GM12878 (cell line): ENCODE measurements around the gene NFYB. TPM values are rescaled to one million over a fixed set of nuclear protein-coding genes. Genes with fewer than 3 reads are reported as not detected.
"Not testable (repeated sequence)": the region's sequence is repeated elsewhere in the genome, so short reads cannot be mapped to it uniquely, and the experiment has no call there.

Source experiments
- ATAC-seq: fragments of 200-7000 bp; cut with Tn5 transposase; 3 replicates; pipeline ENCODE4 v1.9.1; 2020; ENCODE audit warnings: mild to moderate bottlenecking, moderate library complexity
- BruUV-seq: library from RNA; stranded (reverse); fragments of 400-500 nt; replicated peaks from 2 replicates; lab custom pipeline; 2021; lab: Mats Ljungman, UMichigan
- CTCF ChIA-PET: fragments of 300-600 bp; sonication (Branson Sonifier 250); formaldehyde crosslinking; extraction: SDS; loops from one replicate; lab custom pipeline; 2021; ENCODE audit warnings: inconsistent platforms; lab: Yijun Ruan, JAX
- POLR2A ChIA-PET: fragments of 350-600 bp; formaldehyde crosslinking; extraction: SDS; loops from one replicate; lab custom pipeline; 2021; ENCODE audit warnings: inconsistent platforms; lab: Charles Lee
- RAD21 ChIA-PET: fragments of 300-600 bp; sonication (Branson Sonifier 250); formaldehyde crosslinking; loops from one replicate; lab custom pipeline; 2023; ENCODE audit warnings: antibody characterized with exemption; ENCODE audit not compliant: unreplicated experiment; lab: Charles Lee
- SMC1A ChIA-PET: fragments of 300-600 bp; sonication (Branson Sonifier 250); formaldehyde crosslinking; loops from one replicate; lab custom pipeline; 2023; ENCODE audit not compliant: unreplicated experiment, uncharacterized antibody; lab: Charles Lee
- DNase-seq: peaks from one replicate; pipeline ENCODE4 v3.0.0-alpha.2; 2011; ENCODE audit warnings: low read depth, low spot score
- FAIRE-seq: peaks from 3 replicates; lab custom pipeline; 2011; peaks lifted over from hg19 to GRCh38; lab: Jason Lieb, UNC
- H2AFZ ChIP-seq: 2 replicates; pipeline ENCODE4 v1.6.0; 2011; ENCODE audit warnings: low read depth, low read length, control low read depth; ENCODE audit not compliant: control insufficient read depth
- H3K27ac ChIP-seq: 2 replicates; pipeline ENCODE4 v1.5.1; 2011; ENCODE audit warnings: control low read depth; ENCODE audit not compliant: control insufficient read depth, insufficient read depth
- H3K27me3 ChIP-seq, 2 experiments: replicated peaks in 1 of 2; 2 replicates each; pipeline versions ENCODE4 v1.6.0 to v1.6.1; 2011; ENCODE audit warnings: low read length in 1 of 2; ENCODE audit not compliant: control insufficient read depth in 2 of 2, insufficient read depth in 2 of 2
- H3K36me3 ChIP-seq, 2 experiments: 2 replicates each; pipeline ENCODE4 v1.5.1; 2011; ENCODE audit warnings: low read length in 1 of 2; ENCODE audit not compliant: control insufficient read depth in 2 of 2, insufficient read depth in 2 of 2
- H3K4me1 ChIP-seq: 2 replicates; pipeline ENCODE4 v1.6.1; 2011; ENCODE audit warnings: mild to moderate bottlenecking, low read length, moderate library complexity, mixed read lengths; ENCODE audit not compliant: control insufficient read depth, insufficient read depth
- H3K4me2 ChIP-seq: 2 replicates; pipeline ENCODE4 v1.6.0; 2011; ENCODE audit warnings: control low read depth; ENCODE audit not compliant: control insufficient read depth, insufficient read depth
- H3K4me3 ChIP-seq: fragments of 200-600 bp; sonication (generic); 2 replicates; pipeline ENCODE4 v1.5.1; 2016
- H3K79me2 ChIP-seq: 2 replicates; pipeline ENCODE4 v1.6.0; 2011; ENCODE audit warnings: low read length; ENCODE audit not compliant: control insufficient read depth, insufficient read depth
- H3K9ac ChIP-seq: 2 replicates; pipeline ENCODE4 v1.8.0; 2011; ENCODE audit warnings: low read length, control low read depth, mixed read lengths; ENCODE audit not compliant: control insufficient read depth, insufficient read depth
- H3K9me3 ChIP-seq: replicated peaks from 3 replicates; pipeline ENCODE4 v1.5.1; 2011; ENCODE audit warnings: mild to moderate bottlenecking, low read length; ENCODE audit not compliant: control insufficient read depth, insufficient read depth
- H4K20me1 ChIP-seq: 2 replicates; pipeline ENCODE4 v1.6.0; 2011; ENCODE audit not compliant: control insufficient read depth, insufficient read depth
- ASH2L ChIP-seq: fragments of 300-600, 200-600 bp; sonication (generic); IDR thresholded peaks from 2 replicates; pipeline ENCODE4 v1.6.1; 2017; ENCODE audit warnings: low read depth, mild to moderate bottlenecking, borderline replicate concordance
- CHD2 ChIP-seq: IDR thresholded peaks from 2 replicates; pipeline ENCODE4 v1.6.1; 2011; ENCODE audit warnings: low read depth, low read length, improper control_type of control experiment, borderline replicate concordance
- CREM ChIP-seq: IDR thresholded peaks from 2 replicates; pipeline ENCODE4 v1.6.1; 2014; ENCODE audit warnings: antibody characterized with exemption, low read depth
- GABPA ChIP-seq: IDR thresholded peaks from 2 replicates; pipeline ENCODE4 v1.6.1; 2014; ENCODE audit warnings: antibody characterized with exemption, low read depth, mild to moderate bottlenecking, inconsistent platforms
- HDAC6 ChIP-seq: fragments of 200-600 bp; sonication (generic); IDR thresholded peaks from one replicate; pipeline ENCODE4 v1.8.0; 2017; ENCODE audit warnings: antibody characterized with exemption; ENCODE audit not compliant: unreplicated experiment
- IKZF1 ChIP-seq: fragments of 450-650 bp; conservative IDR thresholded peaks from 2 replicates; pipeline ENCODE4 v1.6.1; 2017; ENCODE audit warnings: antibody characterized with exemption, mild to moderate bottlenecking
- KLF5 ChIP-seq: fragments of 450-650 bp; IDR thresholded peaks from 2 replicates; pipeline ENCODE4 v1.6.1; 2014; ENCODE audit warnings: mild to moderate bottlenecking; ENCODE audit not compliant: partially characterized antibody
- NFIC ChIP-seq: IDR thresholded peaks from 2 replicates; pipeline ENCODE4 v1.6.1; 2012; ENCODE audit warnings: low read depth, mild to moderate bottlenecking, inconsistent platforms, low read length, moderate library complexity
- POLR2AphosphoS2 ChIP-seq: IDR thresholded peaks from 2 replicates; pipeline ENCODE4 v1.6.1; 2011; ENCODE audit warnings: low read depth, mild to moderate bottlenecking, low read length, improper control_type of control experiment, moderate library complexity
- RB1 ChIP-seq: fragments of 450-650 bp; formaldehyde crosslinking; IDR thresholded peaks from 2 replicates; pipeline ENCODE4 v1.6.1; 2017; ENCODE audit warnings: mild to moderate bottlenecking, borderline replicate concordance
- TAF1 ChIP-seq: IDR thresholded peaks from 2 replicates; pipeline ENCODE4 v1.6.1; 2011; ENCODE audit warnings: mild to moderate bottlenecking, low read depth, low read length, borderline replicate concordance
- WGBS: methylation state at CpG from one replicate; pipeline ENCODE4 v1.1.6; 2016; ENCODE audit warnings: low lambda C conversion rate; ENCODE audit not compliant: insufficient replicate concordance, insufficient coverage; ENCODE audit errors: missing lambda C conversion rate; 5-methylcytosine and 5-hydroxymethylcytosine counted together
- in situ Hi-C: fragments of 300-500 bp; cut with MboI; formaldehyde crosslinking; loops from 9 replicates; pipeline ENCODE4 v1.14.3; 2018; ENCODE audit warnings: mixed read lengths
- intact Hi-C: fragments of 100-400 bp; cut with micrococcal nuclease; formaldehyde crosslinking; loops from one replicate; pipeline ENCODE4 v1.14.2; 2022; ENCODE audit not compliant: unreplicated experiment
- polyA plus RNA-seq, 11 experiments: library from polyadenylated mRNA; depleted of rRNA in 4 of 11; unstranded in 6 of 11; stranded (reverse) in 5 of 11; fragments of >200 nt; fragmentation: Nextera tagmentation in 4 of 11; fragmentation: Illumina TruSeq in 1 of 11; extraction: Ambion mirVana in 4 of 11; extraction: Trizol in 1 of 11; gene quantifications; 1 replicate in 1 of 11; 2 replicates in 10 of 11; pipeline versions ENCODE4 v1.2.1 to v1.2.3, GENCODE V29; 2011 to 2016; ENCODE audit warnings: inconsistent platforms in 2 of 11, missing spikeins in 2 of 11, low read depth in 1 of 11
- total RNA-seq, 4 experiments: library from RNA; depleted of rRNA in 3 of 4; stranded (reverse); fragments of >200 nt in 3 of 4; fragmentation: Illumina TruSeq in 1 of 4; extraction: Trizol in 1 of 4; gene quantifications; 2 replicates each; pipeline versions ENCODE4 v1.2.1 to v1.2.3, GENCODE V29; 2013 to 2021
- TF ChIP-seq, protein P1 (sequence below): fragments of 450-650 bp; IDR thresholded peaks from 2 replicates; pipeline ENCODE4 v1.6.1; 2016; ENCODE audit warnings: mild to moderate bottlenecking
- TF ChIP-seq, protein P2 (sequence below): fragments of 450-650 bp; IDR thresholded peaks from 2 replicates; pipeline ENCODE4 v1.6.1; 2014; ENCODE audit warnings: mild to moderate bottlenecking
- TF ChIP-seq, protein P3 (sequence below): fragments of 450-650 bp; IDR thresholded peaks from 2 replicates; pipeline ENCODE4 v1.6.1; 2017; ENCODE audit warnings: borderline replicate concordance

NFYB gene
- total and polyA plus RNA-seq, 10 of the 15 experiments (the other 5 are each of a cell fraction or from before 2014, with no cell fraction given) = 13.8 to 42.3 (median 28.2) TPM

GRCh38 chr12:104163028-104163427 is 25.0 kb upstream of the NFYB start:
- FAIRE-seq, H3K9ac ChIP-seq, H3K4me1 ChIP-seq, in situ Hi-C loops, SMC1A ChIA-PET, POLR2A ChIA-PET, H3K4me3 ChIP-seq, DNase-seq, RAD21 ChIA-PET, ATAC-seq, H3K36me3 ChIP-seq, H2AFZ ChIP-seq, H3K9me3 ChIP-seq, H3K4me2 ChIP-seq, H3K27ac ChIP-seq, H3K27me3 ChIP-seq, intact Hi-C loops, CTCF ChIA-PET, H4K20me1 ChIP-seq, BruUV-seq, H3K79me2 ChIP-seq: not testable (repeated sequence)
- WGBS = 28% methylated on average over 3 of the region's 3 CpGs
- TF ChIP-seq, protein P1, sequence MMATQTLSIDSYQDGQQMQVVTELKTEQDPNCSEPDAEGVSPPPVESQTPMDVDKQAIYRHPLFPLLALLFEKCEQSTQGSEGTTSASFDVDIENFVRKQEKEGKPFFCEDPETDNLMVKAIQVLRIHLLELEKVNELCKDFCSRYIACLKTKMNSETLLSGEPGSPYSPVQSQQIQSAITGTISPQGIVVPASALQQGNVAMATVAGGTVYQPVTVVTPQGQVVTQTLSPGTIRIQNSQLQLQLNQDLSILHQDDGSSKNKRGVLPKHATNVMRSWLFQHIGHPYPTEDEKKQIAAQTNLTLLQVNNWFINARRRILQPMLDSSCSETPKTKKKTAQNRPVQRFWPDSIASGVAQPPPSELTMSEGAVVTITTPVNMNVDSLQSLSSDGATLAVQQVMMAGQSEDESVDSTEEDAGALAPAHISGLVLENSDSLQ = peak; percentile 42

- no peak overlapping the region for H3K4me3 ChIP-seq
- H3K79me2 ChIP-seq = no peaks in the 10 kb centered on the region
- 65% methylated on average over 8 of the region's 8 CpGs for WGBS
- ChIA-PET POLR2A (no interaction called here), SMC1A (no interaction called here), RAD21 (no interaction called here), CTCF (no interaction called here)
- DNase-seq = no peak
- FAIRE-seq = no peak
- no peaks in the 10 kb centered on the region; a peak in 1 of 4 replicates for H3K27me3 ChIP-seq
- in situ Hi-C loops = no loop called here
- BruUV-seq = no TSS peak
- H3K27ac ChIP-seq = no peak overlapping the region
- H2AFZ ChIP-seq = no peak overlapping the region
- H3K9ac ChIP-seq = no peak overlapping the region
- intact Hi-C loops = no loop called here
- no peaks in the 10 kb centered on the region for H3K36me3 ChIP-seq
- H4K20me1 ChIP-seq = no peaks in the 10 kb centered on the region
- ATAC-seq = no peak
- no peaks in the 10 kb centered on the region for H3K9me3 ChIP-seq
- no peaks in the 10 kb centered on the region for H3K4me1 ChIP-seq
- H3K4me2 ChIP-seq = no peak overlapping the region
- TF ChIP-seq CHD2 (no peak), IKZF1 (no peak), ASH2L (no peak), RB1 (no peak), POLR2AphosphoS2 (no peak), KLF5 (no peak), TAF1 (no peak), GABPA (no peak), CREM (no peak), HDAC6 (no peak), NFIC (no peak)
- TF ChIP-seq, protein P2, sequence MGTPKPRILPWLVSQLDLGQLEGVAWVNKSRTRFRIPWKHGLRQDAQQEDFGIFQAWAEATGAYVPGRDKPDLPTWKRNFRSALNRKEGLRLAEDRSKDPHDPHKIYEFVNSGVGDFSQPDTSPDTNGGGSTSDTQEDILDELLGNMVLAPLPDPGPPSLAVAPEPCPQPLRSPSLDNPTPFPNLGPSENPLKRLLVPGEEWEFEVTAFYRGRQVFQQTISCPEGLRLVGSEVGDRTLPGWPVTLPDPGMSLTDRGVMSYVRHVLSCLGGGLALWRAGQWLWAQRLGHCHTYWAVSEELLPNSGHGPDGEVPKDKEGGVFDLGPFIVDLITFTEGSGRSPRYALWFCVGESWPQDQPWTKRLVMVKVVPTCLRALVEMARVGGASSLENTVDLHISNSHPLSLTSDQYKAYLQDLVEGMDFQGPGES = no peak
- TF ChIP-seq, protein P3, sequence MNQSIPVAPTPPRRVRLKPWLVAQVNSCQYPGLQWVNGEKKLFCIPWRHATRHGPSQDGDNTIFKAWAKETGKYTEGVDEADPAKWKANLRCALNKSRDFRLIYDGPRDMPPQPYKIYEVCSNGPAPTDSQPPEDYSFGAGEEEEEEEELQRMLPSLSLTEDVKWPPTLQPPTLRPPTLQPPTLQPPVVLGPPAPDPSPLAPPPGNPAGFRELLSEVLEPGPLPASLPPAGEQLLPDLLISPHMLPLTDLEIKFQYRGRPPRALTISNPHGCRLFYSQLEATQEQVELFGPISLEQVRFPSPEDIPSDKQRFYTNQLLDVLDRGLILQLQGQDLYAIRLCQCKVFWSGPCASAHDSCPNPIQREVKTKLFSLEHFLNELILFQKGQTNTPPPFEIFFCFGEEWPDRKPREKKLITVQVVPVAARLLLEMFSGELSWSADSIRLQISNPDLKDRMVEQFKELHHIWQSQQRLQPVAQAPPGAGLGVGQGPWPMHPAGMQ = no peak
These were observed 17.9 kb upstream of the NFYB start for GRCh38 chr12:104155711-104156555.
